WTC11 (cell line): ENCODE measurements around the gene PDE12. TPM values are rescaled to one million over a fixed set of nuclear protein-coding genes. Genes with fewer than 3 reads are reported as not detected.
A peak's percentile ranks its signal among the peaks of the same experiment; 100 is the strongest.

Experiments used
- ATF1 ChIP-seq: sonication (generic); formaldehyde crosslinking; IDR thresholded peaks from 2 replicates; pipeline ENCODE4 v1.8.1; 2023; ENCODE audit warnings: mild to moderate bottlenecking, moderate library complexity, missing genetic modification reagents
- CBFB ChIP-seq: sonication (generic); formaldehyde crosslinking; IDR thresholded peaks from 2 replicates; pipeline ENCODE4 v1.8.1; 2022; ENCODE audit warnings: mild to moderate bottlenecking, low read depth, missing genetic modification reagents
- CREM ChIP-seq: sonication (generic); formaldehyde crosslinking; IDR thresholded peaks from 2 replicates; pipeline ENCODE4 v1.8.1; 2022; ENCODE audit warnings: mild to moderate bottlenecking, missing genetic modification reagents, moderate library complexity
- EMX1 ChIP-seq: fragments of 250-450 bp; sonication (Bioruptor Pico); IDR thresholded peaks from 2 replicates; pipeline ENCODE4 v1.8.0; 2021; ENCODE audit warnings: mild to moderate bottlenecking
- HMGA2 ChIP-seq: fragments of 250-450 bp; sonication (Bioruptor Pico); IDR thresholded peaks from 2 replicates; pipeline ENCODE4 v1.4.0; 2021; ENCODE audit warnings: mild to moderate bottlenecking, moderate library complexity
- KAT7 ChIP-seq: sonication (generic); formaldehyde crosslinking; IDR thresholded peaks from 2 replicates; pipeline ENCODE4 v1.8.1; 2023; ENCODE audit warnings: missing genetic modification reagents, mild to moderate bottlenecking, borderline replicate concordance
- NFYB ChIP-seq: sonication (generic); formaldehyde crosslinking; conservative IDR thresholded peaks from 2 replicates; pipeline ENCODE4 v1.8.0; 2022; ENCODE audit warnings: low read depth, missing genetic modification reagents
- NR2C2 ChIP-seq: sonication (generic); formaldehyde crosslinking; IDR thresholded peaks from 2 replicates; pipeline ENCODE4 v1.8.0; 2022; ENCODE audit warnings: mild to moderate bottlenecking, missing genetic modification reagents
- RELA ChIP-seq: sonication (generic); formaldehyde crosslinking; IDR thresholded peaks from 2 replicates; pipeline ENCODE4 v1.8.1; 2022; ENCODE audit warnings: missing genetic modification reagents, mild to moderate bottlenecking, borderline replicate concordance
- SMAD3 ChIP-seq: sonication (generic); formaldehyde crosslinking; IDR thresholded peaks from 2 replicates; pipeline ENCODE4 v1.8.0; 2022; ENCODE audit warnings: missing genetic modification reagents, mild to moderate bottlenecking, borderline replicate concordance
- ZNF416 ChIP-seq: fragments of 250-450 bp; sonication (Bioruptor Pico); IDR thresholded peaks from 2 replicates; pipeline ENCODE4 v1.9.0; 2021; ENCODE audit warnings: mild to moderate bottlenecking, inconsistent platforms
- total RNA-seq: library from RNA; stranded (reverse); gene quantifications from 3 replicates; pipeline ENCODE4 v1.2.3, GENCODE V29; 2021
- TF ChIP-seq, protein P1 (sequence below): sonication (generic); formaldehyde crosslinking; IDR thresholded peaks from 2 replicates; pipeline ENCODE4 v1.8.1; 2023; ENCODE audit warnings: mild to moderate bottlenecking, moderate library complexity, missing genetic modification reagents
- TF ChIP-seq, protein P2 (sequence below): sonication (generic); formaldehyde crosslinking; IDR thresholded peaks from 2 replicates; pipeline ENCODE4 v1.8.0; 2022; ENCODE audit warnings: mild to moderate bottlenecking, missing genetic modification reagents
- TF ChIP-seq, protein P3 (sequence below): sonication (generic); formaldehyde crosslinking; IDR thresholded peaks from 2 replicates; pipeline ENCODE4 v1.8.1; 2022; ENCODE audit warnings: mild to moderate bottlenecking, moderate library complexity, missing genetic modification reagents
- TF ChIP-seq, protein P4 (sequence below): sonication (generic); formaldehyde crosslinking; IDR thresholded peaks from 2 replicates; pipeline ENCODE4 v1.8.0; 2023; ENCODE audit warnings: mild to moderate bottlenecking, missing genetic modification reagents
- TF ChIP-seq, protein P5 (sequence below): sonication (generic); formaldehyde crosslinking; conservative IDR thresholded peaks from 2 replicates; pipeline ENCODE4 v1.8.1; 2023; ENCODE audit warnings: mild to moderate bottlenecking, low read depth, missing genetic modification reagents, moderate library complexity
- TF ChIP-seq, protein P6 (sequence below): sonication (generic); formaldehyde crosslinking; IDR thresholded peaks from 2 replicates; pipeline ENCODE4 v1.8.1; 2022; ENCODE audit warnings: missing genetic modification reagents, borderline replicate concordance
- TF ChIP-seq, protein P7 (sequence below): sonication (generic); formaldehyde crosslinking; IDR thresholded peaks from 2 replicates; pipeline ENCODE4 v1.8.1; 2023; ENCODE audit warnings: mild to moderate bottlenecking, missing genetic modification reagents
- TF ChIP-seq, protein P8 (sequence below): sonication (generic); formaldehyde crosslinking; IDR thresholded peaks from 2 replicates; pipeline ENCODE4 v1.8.0; 2023; ENCODE audit warnings: missing genetic modification reagents

Gene PDE12
- total RNA-seq, 1 experiment from 2014 or later = 16.4 TPM

DNA sequence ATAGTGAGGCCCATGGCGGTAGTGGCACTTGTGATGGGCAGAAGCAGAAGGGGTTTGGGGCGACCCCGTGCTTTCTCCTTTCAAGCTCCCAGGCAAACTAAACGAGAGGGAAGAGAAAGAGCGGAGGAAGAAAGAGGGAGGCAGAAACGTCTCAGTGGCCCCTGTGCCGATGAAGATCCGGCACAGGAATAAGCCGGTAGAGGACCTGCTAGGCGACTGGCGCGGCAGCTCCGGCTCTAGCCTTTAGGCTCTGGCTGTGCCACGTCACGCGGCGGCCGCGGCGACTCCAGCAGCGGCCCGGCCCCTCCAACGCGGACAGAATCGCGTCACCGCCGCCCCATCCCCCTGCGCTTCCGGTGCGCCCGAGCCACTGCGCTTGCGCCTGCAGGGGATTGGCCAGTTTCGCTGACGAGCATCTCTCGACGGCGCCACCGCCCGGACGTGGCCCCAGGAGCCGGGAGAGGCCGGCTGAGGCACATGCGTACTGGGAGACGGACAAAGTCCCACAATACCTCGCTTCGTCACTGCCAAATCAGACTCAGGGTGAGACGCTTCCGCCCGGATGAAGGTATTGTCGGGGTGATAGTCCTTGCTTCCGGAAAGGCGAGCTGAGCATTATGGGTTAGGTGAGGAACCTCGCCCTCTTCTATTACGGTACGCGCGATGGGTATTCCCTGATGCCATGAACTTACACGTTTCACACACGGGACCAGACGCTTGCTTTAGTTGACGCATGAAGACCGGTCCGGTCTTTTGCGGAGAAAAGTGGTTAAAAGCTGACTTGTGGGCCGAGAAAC, 41.3 kb downstream of the PDE12 start, which contains the start of gene ARF4 (continued):
- TF ChIP-seq, protein P1, sequence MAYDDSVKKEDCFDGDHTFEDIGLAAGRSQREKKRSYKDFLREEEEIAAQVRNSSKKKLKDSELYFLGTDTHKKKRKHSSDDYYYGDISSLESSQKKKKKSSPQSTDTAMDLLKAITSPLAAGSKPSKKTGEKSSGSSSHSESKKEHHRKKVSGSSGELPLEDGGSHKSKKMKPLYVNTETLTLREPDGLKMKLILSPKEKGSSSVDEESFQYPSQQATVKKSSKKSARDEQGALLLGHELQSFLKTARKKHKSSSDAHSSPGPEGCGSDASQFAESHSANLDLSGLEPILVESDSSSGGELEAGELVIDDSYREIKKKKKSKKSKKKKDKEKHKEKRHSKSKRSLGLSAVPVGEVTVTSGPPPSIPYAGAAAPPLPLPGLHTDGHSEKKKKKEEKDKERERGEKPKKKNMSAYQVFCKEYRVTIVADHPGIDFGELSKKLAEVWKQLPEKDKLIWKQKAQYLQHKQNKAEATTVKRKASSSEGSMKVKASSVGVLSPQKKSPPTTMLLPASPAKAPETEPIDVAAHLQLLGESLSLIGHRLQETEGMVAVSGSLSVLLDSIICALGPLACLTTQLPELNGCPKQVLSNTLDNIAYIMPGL (CRISPR knock-in tag) = peak; percentile 74; the same call in 1 of the 2 replicates
- TF ChIP-seq KAT7 (CRISPR knock-in tag) = 0 out of 2 replicates have a peak, but pooled peaks have one; percentile 45
- TF ChIP-seq, protein P2, sequence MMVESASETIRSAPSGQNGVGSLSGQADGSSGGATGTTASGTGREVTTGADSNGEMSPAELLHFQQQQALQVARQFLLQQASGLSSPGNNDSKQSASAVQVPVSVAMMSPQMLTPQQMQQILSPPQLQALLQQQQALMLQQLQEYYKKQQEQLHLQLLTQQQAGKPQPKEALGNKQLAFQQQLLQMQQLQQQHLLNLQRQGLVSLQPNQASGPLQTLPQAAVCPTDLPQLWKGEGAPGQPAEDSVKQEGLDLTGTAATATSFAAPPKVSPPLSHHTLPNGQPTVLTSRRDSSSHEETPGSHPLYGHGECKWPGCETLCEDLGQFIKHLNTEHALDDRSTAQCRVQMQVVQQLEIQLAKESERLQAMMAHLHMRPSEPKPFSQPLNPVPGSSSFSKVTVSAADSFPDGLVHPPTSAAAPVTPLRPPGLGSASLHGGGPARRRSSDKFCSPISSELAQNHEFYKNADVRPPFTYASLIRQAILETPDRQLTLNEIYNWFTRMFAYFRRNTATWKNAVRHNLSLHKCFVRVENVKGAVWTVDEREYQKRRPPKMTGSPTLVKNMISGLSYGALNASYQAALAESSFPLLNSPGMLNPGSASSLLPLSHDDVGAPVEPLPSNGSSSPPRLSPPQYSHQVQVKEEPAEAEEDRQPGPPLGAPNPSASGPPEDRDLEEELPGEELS = no peak
- no peak; the same call in 1 of the 2 replicates for TF ChIP-seq ATF1 (CRISPR knock-in tag)
- peak; percentile 80 for TF ChIP-seq NFYB
- TF ChIP-seq, protein P3, sequence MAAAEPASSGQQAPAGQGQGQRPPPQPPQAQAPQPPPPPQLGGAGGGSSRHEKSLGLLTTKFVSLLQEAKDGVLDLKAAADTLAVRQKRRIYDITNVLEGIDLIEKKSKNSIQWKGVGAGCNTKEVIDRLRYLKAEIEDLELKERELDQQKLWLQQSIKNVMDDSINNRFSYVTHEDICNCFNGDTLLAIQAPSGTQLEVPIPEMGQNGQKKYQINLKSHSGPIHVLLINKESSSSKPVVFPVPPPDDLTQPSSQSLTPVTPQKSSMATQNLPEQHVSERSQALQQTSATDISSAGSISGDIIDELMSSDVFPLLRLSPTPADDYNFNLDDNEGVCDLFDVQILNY (CRISPR knock-in tag) = 0 out of 2 replicates have a peak, but pooled peaks have one; percentile 31
- TF ChIP-seq HMGA2 = 0 out of 2 replicates have a peak, but pooled peaks have one; percentile 23
- peak; percentile 72; the same call in 1 of the 2 replicates for TF ChIP-seq SMAD3
- 0 out of 2 replicates have a peak, but pooled peaks have one; percentile 10 for TF ChIP-seq EMX1 (CRISPR knock-in tag)
- TF ChIP-seq, protein P4, sequence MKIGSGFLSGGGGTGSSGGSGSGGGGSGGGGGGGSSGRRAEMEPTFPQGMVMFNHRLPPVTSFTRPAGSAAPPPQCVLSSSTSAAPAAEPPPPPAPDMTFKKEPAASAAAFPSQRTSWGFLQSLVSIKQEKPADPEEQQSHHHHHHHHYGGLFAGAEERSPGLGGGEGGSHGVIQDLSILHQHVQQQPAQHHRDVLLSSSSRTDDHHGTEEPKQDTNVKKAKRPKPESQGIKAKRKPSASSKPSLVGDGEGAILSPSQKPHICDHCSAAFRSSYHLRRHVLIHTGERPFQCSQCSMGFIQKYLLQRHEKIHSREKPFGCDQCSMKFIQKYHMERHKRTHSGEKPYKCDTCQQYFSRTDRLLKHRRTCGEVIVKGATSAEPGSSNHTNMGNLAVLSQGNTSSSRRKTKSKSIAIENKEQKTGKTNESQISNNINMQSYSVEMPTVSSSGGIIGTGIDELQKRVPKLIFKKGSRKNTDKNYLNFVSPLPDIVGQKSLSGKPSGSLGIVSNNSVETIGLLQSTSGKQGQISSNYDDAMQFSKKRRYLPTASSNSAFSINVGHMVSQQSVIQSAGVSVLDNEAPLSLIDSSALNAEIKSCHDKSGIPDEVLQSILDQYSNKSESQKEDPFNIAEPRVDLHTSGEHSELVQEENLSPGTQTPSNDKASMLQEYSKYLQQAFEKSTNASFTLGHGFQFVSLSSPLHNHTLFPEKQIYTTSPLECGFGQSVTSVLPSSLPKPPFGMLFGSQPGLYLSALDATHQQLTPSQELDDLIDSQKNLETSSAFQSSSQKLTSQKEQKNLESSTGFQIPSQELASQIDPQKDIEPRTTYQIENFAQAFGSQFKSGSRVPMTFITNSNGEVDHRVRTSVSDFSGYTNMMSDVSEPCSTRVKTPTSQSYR (CRISPR knock-in tag) = peak; percentile 87; the same call in 1 of the 2 replicates
- TF ChIP-seq CBFB = peak; percentile 89; the same call in 1 of the 2 replicates
- TF ChIP-seq NR2C2 (CRISPR knock-in tag) = no peak
- peak; percentile 96 for TF ChIP-seq CREM (CRISPR knock-in tag)
- TF ChIP-seq, protein P5, sequence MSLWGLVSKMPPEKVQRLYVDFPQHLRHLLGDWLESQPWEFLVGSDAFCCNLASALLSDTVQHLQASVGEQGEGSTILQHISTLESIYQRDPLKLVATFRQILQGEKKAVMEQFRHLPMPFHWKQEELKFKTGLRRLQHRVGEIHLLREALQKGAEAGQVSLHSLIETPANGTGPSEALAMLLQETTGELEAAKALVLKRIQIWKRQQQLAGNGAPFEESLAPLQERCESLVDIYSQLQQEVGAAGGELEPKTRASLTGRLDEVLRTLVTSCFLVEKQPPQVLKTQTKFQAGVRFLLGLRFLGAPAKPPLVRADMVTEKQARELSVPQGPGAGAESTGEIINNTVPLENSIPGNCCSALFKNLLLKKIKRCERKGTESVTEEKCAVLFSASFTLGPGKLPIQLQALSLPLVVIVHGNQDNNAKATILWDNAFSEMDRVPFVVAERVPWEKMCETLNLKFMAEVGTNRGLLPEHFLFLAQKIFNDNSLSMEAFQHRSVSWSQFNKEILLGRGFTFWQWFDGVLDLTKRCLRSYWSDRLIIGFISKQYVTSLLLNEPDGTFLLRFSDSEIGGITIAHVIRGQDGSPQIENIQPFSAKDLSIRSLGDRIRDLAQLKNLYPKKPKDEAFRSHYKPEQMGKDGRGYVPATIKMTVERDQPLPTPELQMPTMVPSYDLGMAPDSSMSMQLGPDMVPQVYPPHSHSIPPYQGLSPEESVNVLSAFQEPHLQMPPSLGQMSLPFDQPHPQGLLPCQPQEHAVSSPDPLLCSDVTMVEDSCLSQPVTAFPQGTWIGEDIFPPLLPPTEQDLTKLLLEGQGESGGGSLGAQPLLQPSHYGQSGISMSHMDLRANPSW (CRISPR knock-in tag) = 0 out of 2 replicates have a peak, but pooled peaks have one; percentile 42
- TF ChIP-seq, protein P6, sequence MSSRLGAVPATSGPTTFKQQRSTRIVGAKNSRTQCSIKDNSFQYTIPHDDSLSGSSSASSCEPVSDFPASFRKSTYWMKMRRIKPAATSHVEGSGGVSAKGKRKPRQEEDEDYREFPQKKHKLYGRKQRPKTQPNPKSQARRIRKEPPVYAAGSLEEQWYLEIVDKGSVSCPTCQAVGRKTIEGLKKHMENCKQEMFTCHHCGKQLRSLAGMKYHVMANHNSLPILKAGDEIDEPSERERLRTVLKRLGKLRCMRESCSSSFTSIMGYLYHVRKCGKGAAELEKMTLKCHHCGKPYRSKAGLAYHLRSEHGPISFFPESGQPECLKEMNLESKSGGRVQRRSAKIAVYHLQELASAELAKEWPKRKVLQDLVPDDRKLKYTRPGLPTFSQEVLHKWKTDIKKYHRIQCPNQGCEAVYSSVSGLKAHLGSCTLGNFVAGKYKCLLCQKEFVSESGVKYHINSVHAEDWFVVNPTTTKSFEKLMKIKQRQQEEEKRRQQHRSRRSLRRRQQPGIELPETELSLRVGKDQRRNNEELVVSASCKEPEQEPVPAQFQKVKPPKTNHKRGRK (CRISPR knock-in tag) = no peak
- TF ChIP-seq, protein P7, sequence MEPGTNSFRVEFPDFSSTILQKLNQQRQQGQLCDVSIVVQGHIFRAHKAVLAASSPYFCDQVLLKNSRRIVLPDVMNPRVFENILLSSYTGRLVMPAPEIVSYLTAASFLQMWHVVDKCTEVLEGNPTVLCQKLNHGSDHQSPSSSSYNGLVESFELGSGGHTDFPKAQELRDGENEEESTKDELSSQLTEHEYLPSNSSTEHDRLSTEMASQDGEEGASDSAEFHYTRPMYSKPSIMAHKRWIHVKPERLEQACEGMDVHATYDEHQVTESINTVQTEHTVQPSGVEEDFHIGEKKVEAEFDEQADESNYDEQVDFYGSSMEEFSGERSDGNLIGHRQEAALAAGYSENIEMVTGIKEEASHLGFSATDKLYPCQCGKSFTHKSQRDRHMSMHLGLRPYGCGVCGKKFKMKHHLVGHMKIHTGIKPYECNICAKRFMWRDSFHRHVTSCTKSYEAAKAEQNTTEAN = peak; percentile 59; the same call in 1 of the 2 replicates
- TF ChIP-seq RELA = 0 out of 2 replicates have a peak, but pooled peaks have one; percentile 27
- TF ChIP-seq ZNF416 (CRISPR knock-in tag) = no peak
- TF ChIP-seq, protein P8, sequence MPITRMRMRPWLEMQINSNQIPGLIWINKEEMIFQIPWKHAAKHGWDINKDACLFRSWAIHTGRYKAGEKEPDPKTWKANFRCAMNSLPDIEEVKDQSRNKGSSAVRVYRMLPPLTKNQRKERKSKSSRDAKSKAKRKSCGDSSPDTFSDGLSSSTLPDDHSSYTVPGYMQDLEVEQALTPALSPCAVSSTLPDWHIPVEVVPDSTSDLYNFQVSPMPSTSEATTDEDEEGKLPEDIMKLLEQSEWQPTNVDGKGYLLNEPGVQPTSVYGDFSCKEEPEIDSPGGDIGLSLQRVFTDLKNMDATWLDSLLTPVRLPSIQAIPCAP = no peak
- TF ChIP-seq, all 79 proteins: peak for 26
